Right lobe of liver (tissue), 6 donors: ENCODE measurements around the gene FGB. TPM values are rescaled to one million over a fixed set of nuclear protein-coding genes. Genes with fewer than 3 reads are reported as not detected.

Experiments
- ATAC-seq, 4 donors: fragments of 200-7000 bp; cut with Tn5 transposase; one replicate each; pipeline ENCODE4 v1.9.1; 2020; ENCODE audit warnings: mild to moderate bottlenecking in 4 of 4, moderate library complexity in 4 of 4
- DNase-seq, 3 donors: peaks; one replicate each; pipeline ENCODE4 v3.0.0-alpha.2; 2020
- H3K27ac ChIP-seq, 3 donors: fragments of 200-600 bp; one replicate each; pipeline ENCODE4 v1.8.0; 2022
- H3K27me3 ChIP-seq, 2 donors: fragments of 200-600 bp; one replicate each; pipeline ENCODE4 v1.8.0; 2022
- H3K36me3 ChIP-seq, 4 donors: fragments of 200-600 bp; sonication (generic) in 1 of 4; one replicate each; pipeline versions ENCODE4 v1.5.1 to v1.8.0; 2017 to 2022; ENCODE audit warnings: control low read depth in 1 of 4
- H3K4me1 ChIP-seq, 4 donors: fragments of 200-600 bp; sonication (generic) in 1 of 4; one replicate each; pipeline versions ENCODE4 v1.5.1 to v1.8.0; 2017 to 2022; ENCODE audit warnings: control low read depth in 1 of 4
- H3K4me3 ChIP-seq, 3 donors: fragments of 200-600 bp; one replicate each; pipeline ENCODE4 v1.8.0; 2022
- H3K9me3 ChIP-seq, 4 donors: fragments of 200-600 bp; sonication (generic) in 1 of 4; one replicate each; pipeline versions ENCODE4 v1.5.1 to v1.8.0; 2017 to 2022; ENCODE audit warnings: control low read depth in 1 of 4
- POLR2A ChIP-seq: fragments of 450-650 bp; IDR thresholded peaks from one replicate; pipeline ENCODE4 v1.6.1; 2017; ENCODE audit warnings: antibody characterized with exemption, mild to moderate bottlenecking
- WGBS: methylation state at CpG from one replicate; pipeline ENCODE4 v1.1.6; 2018; ENCODE audit warnings: low coverage, low lambda C conversion rate; ENCODE audit not compliant: insufficient coverage; ENCODE audit errors: missing lambda C conversion rate; 5-methylcytosine and 5-hydroxymethylcytosine counted together
- intact Hi-C, 2 donors: fragments of 100-400 bp; cut with DNase I; formaldehyde crosslinking; loops; one replicate each; pipeline versions ENCODE4 v1.11.2 to v1.14.1; 2022
- total RNA-seq, 6 experiments: library from RNA; depleted of rRNA in 2 of 6; stranded (reverse); fragments of >200 nt in 2 of 6; fragmentation: NEBNext Ultra II Directional in 3 of 6; extraction: Animal tissue kit (Norgen Biotek cat#: 25700) in 3 of 6; gene quantifications; one replicate each; pipeline versions ENCODE4 v1.1.0 to v1.2.4, GENCODE V29; 2016 to 2023
- TF ChIP-seq, protein P1 (sequence below), 4 donors: fragments of 200-600 bp in 3 of 4; fragments of 450-650 bp in 1 of 4; IDR thresholded peaks; one replicate each; pipeline versions ENCODE4 v1.5.1 to v1.8.0; 2016 to 2022; ENCODE audit warnings: antibody characterized with exemption in 4 of 4, mild to moderate bottlenecking in 2 of 4
- donor health status: DM: no; HTN: yes; CAD: no.
- donor health status: DM: no; HTN: no; CAD: no.
- donor health status: DM: no; HTN: no; CAD: no.
- donor health status: DM: no; HTN: yes; CAD: no.
- donor health status: DM: no; HTN: yes; CAD: no.

FGB gene
- total RNA-seq, 6 experiments from 2014 or later: 6,080 to 16,362 (median 11,864) TPM

DNA sequence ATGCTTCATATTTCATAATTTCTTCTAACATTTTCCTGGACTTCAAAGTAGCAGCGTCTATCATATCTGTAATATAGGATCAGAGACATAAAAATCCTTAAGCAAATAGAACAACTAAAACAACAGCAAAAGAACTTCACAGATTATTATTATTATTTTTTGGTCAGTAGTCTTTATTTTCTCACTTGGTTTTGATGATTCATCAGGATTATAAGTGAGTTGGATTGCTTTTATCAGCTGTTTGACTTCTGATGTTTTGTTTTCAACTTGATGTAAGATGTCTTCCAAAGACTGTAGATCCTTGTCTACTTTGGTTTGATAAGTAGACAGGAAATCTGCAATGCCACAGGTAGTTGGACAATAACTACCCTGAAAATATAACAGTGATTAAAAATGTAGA is 49.0 kb downstream of the FGB start:
- WGBS: 17% methylated on average over 1 of the region's 1 CpG
- Histone ChIP-seq H3K27ac (peak overlapping the region; percentile 62 to 94 (median 71)), H3K4me1 (peaks cover 0 to 37% (median 12%) of the 10 kb centered on the region in 4 donors), H3K27me3 (no peaks in the 10 kb centered on the region), H3K36me3 (peaks cover 11 to 47% (median 33%) of the 10 kb centered on the region in 4 donors), H3K4me3 (peak overlapping the region; percentile 28 to 67 (median 66)), H3K9me3 (no peaks in the 10 kb centered on the region)
- no peak for TF ChIP-seq POLR2A
- TF ChIP-seq, protein P1, sequence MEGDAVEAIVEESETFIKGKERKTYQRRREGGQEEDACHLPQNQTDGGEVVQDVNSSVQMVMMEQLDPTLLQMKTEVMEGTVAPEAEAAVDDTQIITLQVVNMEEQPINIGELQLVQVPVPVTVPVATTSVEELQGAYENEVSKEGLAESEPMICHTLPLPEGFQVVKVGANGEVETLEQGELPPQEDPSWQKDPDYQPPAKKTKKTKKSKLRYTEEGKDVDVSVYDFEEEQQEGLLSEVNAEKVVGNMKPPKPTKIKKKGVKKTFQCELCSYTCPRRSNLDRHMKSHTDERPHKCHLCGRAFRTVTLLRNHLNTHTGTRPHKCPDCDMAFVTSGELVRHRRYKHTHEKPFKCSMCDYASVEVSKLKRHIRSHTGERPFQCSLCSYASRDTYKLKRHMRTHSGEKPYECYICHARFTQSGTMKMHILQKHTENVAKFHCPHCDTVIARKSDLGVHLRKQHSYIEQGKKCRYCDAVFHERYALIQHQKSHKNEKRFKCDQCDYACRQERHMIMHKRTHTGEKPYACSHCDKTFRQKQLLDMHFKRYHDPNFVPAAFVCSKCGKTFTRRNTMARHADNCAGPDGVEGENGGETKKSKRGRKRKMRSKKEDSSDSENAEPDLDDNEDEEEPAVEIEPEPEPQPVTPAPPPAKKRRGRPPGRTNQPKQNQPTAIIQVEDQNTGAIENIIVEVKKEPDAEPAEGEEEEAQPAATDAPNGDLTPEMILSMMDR (IDR thresholded peaks at IDR 0.05): no peak
- intact Hi-C loops: loop anchor here in 1 of 2 donors (5.0 kb wide), 1 partner anchor 45 kb away; no protein-coding TSS in a partner anchor
- ATAC-seq: no peak
- DNase-seq: no peak

DNA sequence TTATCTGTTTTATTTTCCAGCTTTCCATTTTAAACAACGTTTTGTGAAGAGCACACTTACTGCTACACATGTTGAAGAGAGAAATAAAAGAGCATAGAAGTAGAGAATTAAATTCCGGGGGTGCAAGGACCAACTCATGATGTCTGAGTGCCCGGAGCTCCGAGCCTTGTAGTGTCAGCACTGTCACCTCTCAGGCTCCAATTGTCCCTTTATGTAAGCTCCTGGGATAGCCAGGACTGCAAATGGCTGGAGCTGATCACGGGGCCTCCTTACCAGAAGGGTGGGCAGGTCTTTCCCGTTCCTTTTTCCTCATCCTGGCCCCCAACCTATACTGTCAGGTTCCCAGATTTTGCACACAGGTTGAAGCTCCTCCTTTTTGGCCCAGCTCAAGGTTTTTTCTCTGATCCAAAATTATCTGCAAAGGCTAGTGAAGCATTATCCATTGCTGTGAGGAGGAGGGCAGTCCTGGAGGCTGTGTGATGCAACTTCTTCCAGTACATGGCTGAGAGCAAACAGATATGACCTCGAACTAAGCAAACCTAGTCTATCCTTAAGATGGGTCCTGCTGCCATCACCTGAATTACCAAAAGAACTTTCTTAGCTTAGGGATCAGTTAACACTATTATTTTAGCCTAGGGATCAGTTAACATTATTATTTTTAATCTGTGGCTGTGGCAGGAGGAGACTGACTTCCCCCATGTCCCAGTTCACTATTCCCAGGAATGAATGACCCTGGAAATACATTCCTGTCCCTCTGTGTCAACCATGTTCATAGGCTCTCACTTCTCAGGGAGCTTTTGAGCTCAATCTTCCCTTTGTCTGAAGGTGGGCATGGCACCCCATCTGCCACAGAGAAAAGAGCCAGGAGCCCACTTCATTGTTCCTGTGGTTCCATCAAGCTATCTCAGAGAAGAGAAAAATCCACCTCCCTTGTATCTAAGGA is 49.9 kb downstream of the FGB start, which contains the start of gene FGG:
TSS of gene FGG (minus strand) at position 185 of the 943 bp plus-strand sequence. CDS start at position 138, 47 bp downstream.
- DNase-seq (peak; percentile 77 to 93 (median 90)), ATAC-seq (peak; percentile 48 to 91 (median 72))
- Histone ChIP-seq H3K27ac (peak within 1 kb of the TSS; percentile 62 to 94 (median 71)), H3K9me3 (no peaks in the 10 kb centered on the region), H3K27me3 (no peaks in the 10 kb centered on the region), H3K4me1 (peaks cover 0 to 40% (median 15%) of the 10 kb centered on the region in 4 donors), H3K4me3 (peak within 1 kb of the TSS; percentile 28 to 67 (median 66)), H3K36me3 (peaks cover 11 to 38% (median 25%) of the 10 kb centered on the region in 4 donors)
- TF ChIP-seq, protein P1 (IDR thresholded peaks at IDR 0.05): no peak
- peak; percentile 98 for TF ChIP-seq POLR2A
- 28% methylated on average over 7 of the region's 7 CpGs for WGBS
- intact Hi-C loops: loop anchor here in 1 of 2 donors (5.0 kb wide), 1 partner anchor 45 kb away; no protein-coding TSS in a partner anchor

DNA sequence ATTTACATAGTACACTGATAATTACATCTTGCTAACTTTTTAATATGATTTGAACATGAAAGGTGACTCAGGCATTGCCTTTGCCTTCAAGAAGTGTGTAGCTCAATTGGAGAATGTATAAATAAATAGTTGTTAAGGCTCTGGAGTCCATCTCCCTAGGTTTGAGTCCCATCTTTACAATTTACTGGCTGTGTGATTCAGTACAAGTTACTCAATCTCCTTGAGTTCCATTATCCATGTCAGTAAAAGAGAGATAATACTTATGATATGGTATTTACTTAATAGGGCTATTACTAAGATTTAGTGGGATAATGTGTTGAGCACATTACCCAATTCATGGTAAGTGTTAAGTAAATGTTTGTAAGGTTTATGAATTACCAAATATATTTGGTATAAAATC is 51.5 kb downstream of the FGB start:
- TF ChIP-seq POLR2A: no peak
- TF ChIP-seq, protein P1 (IDR thresholded peaks at IDR 0.05): no peak
- no peak for ATAC-seq
- Histone ChIP-seq H3K27ac (peak overlapping the region; percentile 56 to 94 (median 75)), H3K36me3 (peaks cover 11 to 23% (median 15%) of the 10 kb centered on the region in 4 donors), H3K27me3 (no peaks in the 10 kb centered on the region), H3K9me3 (no peaks in the 10 kb centered on the region), H3K4me3 (peak overlapping the region in 1 of 3 donors; percentile 2), H3K4me1 (peaks cover 0 to 45% (median 19%) of the 10 kb centered on the region in 4 donors)
- intact Hi-C loops: loop anchor here in 1 of 2 donors (5.0 kb wide), 1 partner anchor 47 kb away; no protein-coding TSS in a partner anchor
- no peak for DNase-seq

DNA sequence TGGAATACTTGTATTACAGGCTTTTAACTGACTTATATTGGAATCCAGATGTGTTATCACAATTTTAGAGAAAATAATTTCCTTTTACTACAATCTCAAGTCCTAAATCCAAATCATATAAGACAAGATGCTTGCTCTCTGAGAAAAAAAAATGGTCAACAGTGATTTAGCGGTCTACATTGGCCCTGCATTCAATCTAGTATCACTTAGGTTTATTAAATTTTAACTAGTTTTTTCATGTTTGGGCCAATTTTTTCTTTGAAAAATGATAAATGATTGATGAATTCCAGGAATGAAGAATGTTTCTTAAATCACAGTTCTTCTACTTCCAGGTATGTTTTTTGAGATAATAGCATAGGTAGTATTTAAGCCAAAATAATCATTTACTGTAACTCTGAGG is 52.4 kb downstream of the FGB start:
- H3K27me3 ChIP-seq: no peaks in the 10 kb centered on the region
- intact Hi-C loops: loop anchor here in 1 of 2 donors (5.0 kb wide), 1 partner anchor 53 kb away; the partner anchor contains the start of gene FGB

More for the DNA sequence above, 52.4 kb downstream of the FGB start:
- Histone ChIP-seq H3K9me3 (no peaks in the 10 kb centered on the region), H3K4me3 (peak overlapping the region in 2 of 3 donors; percentile 2 to 7), H3K36me3 (peaks cover 6 to 14% (median 9%) of the 10 kb centered on the region in 4 donors), H3K27ac (peak overlapping the region; percentile 56 to 94 (median 75)), H3K4me1 (peaks cover 0 to 55% (median 23%) of the 10 kb centered on the region in 4 donors)
- WGBS: 33% methylated on average over 1 of the region's 1 CpG
- peak in 3 of 4 donors; percentile 9 to 16 (median 9) for ATAC-seq
- no peak for DNase-seq
- TF ChIP-seq, protein P1 (IDR thresholded peaks at IDR 0.05): no peak
